H1 (cell line): ENCODE data around the gene AKR1C3. TPM values are rescaled to one million over a fixed set of nuclear protein-coding genes. Genes with fewer than 3 reads are reported as not detected.
A peak's percentile ranks its signal among the peaks of the same experiment; 100 is the strongest.

Experiments
- CTCF ChIA-PET: fragments of 300-600 bp; sonication (Branson Sonifier 250); formaldehyde crosslinking; loops from one replicate; lab custom pipeline; 2021; ENCODE audit not compliant: partially characterized antibody; lab: Charles Lee
- POLR2A ChIA-PET: fragments of 300-600 bp; sonication (Branson Sonifier 250); formaldehyde crosslinking; loops from one replicate; lab custom pipeline; 2021; ENCODE audit warnings: inconsistent platforms; ENCODE audit not compliant: partially characterized antibody; lab: Charles Lee
- DNase-seq, 2 experiments: peaks; one replicate each; pipeline versions ENCODE4 v3.0.0 to v3.0.0-alpha.2; 2010 to 2022; ENCODE audit warnings: low spot score in 2 of 2, low read depth in 1 of 2, mixed read lengths in 1 of 2
- FAIRE-seq: peaks from 2 replicates; lab custom pipeline; 2011; peaks lifted over from hg19 to GRCh38; lab: Jason Lieb, UNC
- H2AFZ ChIP-seq: 2 replicates; pipeline ENCODE4 v1.8.1; 2012; ENCODE audit warnings: low read length, inconsistent platforms
- H2AK5ac ChIP-seq: 2 replicates; pipeline ENCODE4 v1.6.1; 2013; ENCODE audit warnings: low read depth, low read length
- H2BK120ac ChIP-seq: replicated peaks from 2 replicates; pipeline ENCODE3; 2013; ENCODE audit warnings: low read depth, low read length, inconsistent platforms
- H2BK12ac ChIP-seq: 2 replicates; pipeline ENCODE4 v1.6.1; 2013; ENCODE audit warnings: low read depth, low read length
- H2BK15ac ChIP-seq: 2 replicates; pipeline ENCODE4 v1.6.1; 2013; ENCODE audit warnings: low read length
- H2BK20ac ChIP-seq: 2 replicates; pipeline ENCODE4 v1.6.1; 2013; ENCODE audit warnings: low read length
- H2BK5ac ChIP-seq: 2 replicates; pipeline ENCODE4 v1.6.1; 2013; ENCODE audit warnings: low read depth, low read length
- H3K14ac ChIP-seq: 2 replicates; pipeline ENCODE4 v1.6.1; 2013; ENCODE audit warnings: inconsistent platforms; ENCODE audit not compliant: insufficient read length
- H3K18ac ChIP-seq: 2 replicates; pipeline ENCODE4 v1.6.1; 2013; ENCODE audit warnings: low read length; ENCODE audit errors: extremely low read depth
- H3K23ac ChIP-seq: 2 replicates; pipeline ENCODE4 v1.6.1; 2013; ENCODE audit warnings: inconsistent platforms; ENCODE audit not compliant: insufficient read length
- H3K23me2 ChIP-seq: 2 replicates; pipeline ENCODE4 v1.6.1; 2013; ENCODE audit warnings: low read depth, low read length
- H3K27ac ChIP-seq: 2 replicates; pipeline ENCODE4 v1.6.1; 2011; ENCODE audit warnings: low read depth, low read length, inconsistent platforms
- H3K27me3 ChIP-seq, 4 experiments: replicated peaks in 1 of 4; 1 replicate in 1 of 4; 2 replicates in 3 of 4; pipeline versions ENCODE4 v1.6.1 to v1.8.1; 2011 to 2013; ENCODE audit warnings: low read length in 3 of 4, mild to moderate bottlenecking in 3 of 4, inconsistent platforms in 2 of 4, mixed read lengths in 2 of 4, moderate library complexity in 1 of 4; ENCODE audit not compliant: control insufficient read depth in 3 of 4, insufficient read depth in 3 of 4; ENCODE audit errors: extremely low read depth in 1 of 4
- H3K36me3 ChIP-seq, 4 experiments: 2 replicates each; pipeline versions ENCODE4 v1.6.1 to v1.8.1; 2011 to 2013; ENCODE audit warnings: mild to moderate bottlenecking in 4 of 4, low read length in 3 of 4, moderate library complexity in 2 of 4, control low read depth in 1 of 4, inconsistent platforms in 1 of 4; ENCODE audit not compliant: insufficient read depth in 4 of 4, control insufficient read depth in 2 of 4
- H3K4ac ChIP-seq: replicated peaks from 2 replicates; pipeline ENCODE3; 2013; ENCODE audit warnings: low read length, low read depth, mixed read lengths, inconsistent platforms; ENCODE audit not compliant: insufficient read length
- H3K4me1 ChIP-seq, 4 experiments: replicated peaks in 1 of 4; 1 replicate in 1 of 4; 2 replicates in 3 of 4; pipeline versions ENCODE4 v1.6.1 to v1.8.1; 2011 to 2013; ENCODE audit warnings: low read length in 3 of 4, inconsistent platforms in 2 of 4, mixed read lengths in 1 of 4; ENCODE audit not compliant: insufficient read depth in 4 of 4, control insufficient read depth in 3 of 4
- H3K4me2 ChIP-seq, 2 experiments: 2 replicates each; pipeline versions ENCODE4 v1.6.1 to v1.8.1; 2011 to 2013; ENCODE audit warnings: low read depth in 2 of 2, low read length in 2 of 2, control low read depth in 1 of 2, inconsistent platforms in 1 of 2, mild to moderate bottlenecking in 1 of 2; ENCODE audit not compliant: insufficient read depth in 1 of 2
- H3K4me3 ChIP-seq, 4 experiments: fragments of 200-600, 300-600 bp in 1 of 4; sonication (generic), shearing (Covaris generic), sonication (Bioruptor Twin) in 1 of 4; 2 replicates each; pipeline versions ENCODE4 v1.5.1 to v1.8.1; 2011 to 2016; ENCODE audit warnings: low read length in 4 of 4, low read depth in 3 of 4, control low read depth in 2 of 4, inconsistent platforms in 2 of 4, mild to moderate bottlenecking in 2 of 4, mixed read lengths in 1 of 4, moderate library complexity in 1 of 4; ENCODE audit not compliant: insufficient read depth in 2 of 4; ENCODE audit errors: extremely low read depth in 1 of 4
- H3K56ac ChIP-seq: replicated peaks from 2 replicates; pipeline ENCODE3; 2013; ENCODE audit warnings: low read depth, mild to moderate bottlenecking, mixed read lengths, low read length, inconsistent platforms; ENCODE audit not compliant: insufficient read length
- H3K79me1 ChIP-seq: 2 replicates; pipeline ENCODE4 v1.6.1; 2013; ENCODE audit warnings: low read depth, low read length, control low read depth
- H3K79me2 ChIP-seq, 2 experiments: 2 replicates each; pipeline versions ENCODE4 v1.6.1 to v1.8.1; 2012 to 2013; ENCODE audit warnings: low read length in 2 of 2, mild to moderate bottlenecking in 2 of 2, inconsistent platforms in 1 of 2; ENCODE audit not compliant: insufficient read depth in 2 of 2, control insufficient read depth in 1 of 2
- H3K9ac ChIP-seq, 4 experiments: replicated peaks in 1 of 4; 1 replicate in 1 of 4; 2 replicates in 3 of 4; pipeline versions ENCODE4 v1.6.1 to v1.8.1; 2011 to 2013; ENCODE audit warnings: low read depth in 3 of 4, low read length in 3 of 4, control low read depth in 2 of 4, mild to moderate bottlenecking in 2 of 4, moderate library complexity in 2 of 4, inconsistent platforms in 1 of 4; ENCODE audit errors: extremely low read depth in 1 of 4
- H3K9me3 ChIP-seq, 2 experiments: 2 replicates each; pipeline versions ENCODE4 v1.6.1 to v1.8.1; 2012 to 2013; ENCODE audit warnings: mild to moderate bottlenecking in 2 of 2, moderate library complexity in 2 of 2, control low read depth in 1 of 2, inconsistent platforms in 1 of 2, low read depth in 1 of 2, low read length in 1 of 2, mixed read lengths in 1 of 2; ENCODE audit not compliant: insufficient read depth in 2 of 2
- H4K20me1 ChIP-seq, 2 experiments: replicated peaks in 1 of 2; 2 replicates each; pipeline versions ENCODE3 to v1.8.1; 2011 to 2013; ENCODE audit warnings: inconsistent platforms in 2 of 2, low read length in 2 of 2, mild to moderate bottlenecking in 1 of 2; ENCODE audit not compliant: insufficient read depth in 2 of 2, control insufficient read depth in 1 of 2
- H4K5ac ChIP-seq: 2 replicates; pipeline ENCODE4 v1.6.1; 2013; ENCODE audit warnings: low read length, low read depth, mixed read lengths, inconsistent platforms; ENCODE audit not compliant: insufficient read length
- H4K8ac ChIP-seq: 2 replicates; pipeline ENCODE4 v1.8.0; 2013; ENCODE audit warnings: mild to moderate bottlenecking, moderate library complexity, low read length, inconsistent platforms; ENCODE audit not compliant: insufficient read depth; ENCODE audit errors: extremely low read depth
- H4K91ac ChIP-seq: replicated peaks from 2 replicates; pipeline ENCODE3; 2013; ENCODE audit warnings: low read length, mixed read lengths, inconsistent platforms; ENCODE audit not compliant: insufficient read length
- ATF3 ChIP-seq: IDR thresholded peaks from 2 replicates; pipeline ENCODE4 v1.6.1; 2011; ENCODE audit warnings: low read depth, mild to moderate bottlenecking, low read length; ENCODE audit not compliant: insufficient read depth
- HDAC6 ChIP-seq: IDR thresholded peaks from one replicate; pipeline ENCODE4 v1.7.1; 2012; ENCODE audit warnings: low read depth, mild to moderate bottlenecking, inconsistent platforms, low read length, moderate library complexity
- NRF1 ChIP-seq: IDR thresholded peaks from 2 replicates; pipeline ENCODE4 v1.6.1; 2011; ENCODE audit warnings: mild to moderate bottlenecking, low read depth, low read length, improper control_type of control experiment
- RAD21 ChIP-seq, 2 experiments: IDR thresholded peaks in 1 of 2; conservative IDR thresholded peaks in 1 of 2; 2 replicates each; pipeline ENCODE4 v1.6.1; 2011; ENCODE audit warnings: low read depth in 2 of 2, low read length in 2 of 2, improper control_type of control experiment in 1 of 2, inconsistent platforms in 1 of 2, mild to moderate bottlenecking in 1 of 2, moderate library complexity in 1 of 2
- TAF1 ChIP-seq: IDR thresholded peaks from 2 replicates; pipeline ENCODE4 v1.6.1; 2011; ENCODE audit warnings: mild to moderate bottlenecking, low read depth, low read length
- WGBS, 2 experiments: shearing (Covaris generic) in 1 of 2; methylation state at CpG; one replicate each; pipeline versions ENCODE4 v1.1.6 to v1.1.7; 2013 to 2015; ENCODE audit warnings: low lambda C conversion rate in 2 of 2, mixed read lengths in 2 of 2, inconsistent platforms in 1 of 2, low coverage in 1 of 2, missing lambda C conversion rate in 1 of 2; ENCODE audit not compliant: insufficient replicate concordance in 2 of 2, insufficient coverage in 1 of 2, insufficient read length in 1 of 2; ENCODE audit errors: extremely low coverage in 1 of 2, missing lambda C conversion rate in 1 of 2; 5-methylcytosine and 5-hydroxymethylcytosine counted together
- polyA plus RNA-seq, 7 experiments: library from polyadenylated mRNA; depleted of rRNA in 3 of 7; stranded (reverse) in 5 of 7; unstranded in 2 of 7; fragments of >200 nt in 5 of 7; fragments of 200-250 nt in 2 of 7; gene quantifications; 1 replicate in 5 of 7; 2 replicates in 1 of 7; 4 replicates in 1 of 7; pipeline versions ENCODE4 v1.2.1 to v1.2.3, GENCODE V29; 2011 to 2013; ENCODE audit warnings: missing spikeins in 2 of 7, mixed read lengths in 2 of 7
- total RNA-seq: library from RNA; stranded (reverse); fragmentation: NEBNext Ultra II Directional; extraction: Animal tissue kit (Norgen Biotek cat#: 25700); gene quantifications from 2 replicates; pipeline ENCODE4 v1.2.1, GENCODE V29; 2021
- TF ChIP-seq, protein P1 (sequence below), 3 experiments: IDR thresholded peaks; 1 replicate in 2 of 3; 2 replicates in 1 of 3; pipeline versions ENCODE4 v1.5.1 to v1.6.1; 2011; ENCODE audit warnings: low read length in 3 of 3, mild to moderate bottlenecking in 3 of 3, inconsistent platforms in 2 of 3, low read depth in 1 of 3, moderate library complexity in 1 of 3; ENCODE audit not compliant: insufficient read depth in 1 of 3; ENCODE audit errors: control extremely low read depth in 1 of 3

The AKR1C3 gene
- total and polyA plus RNA-seq, 2 of the 8 experiments (the other 6 are each of a cell fraction or from before 2014, with no cell fraction given), result 4.6 to 6.9 TPM

GRCh38 chr10:5089865-5090264, 4.3 kb upstream of the AKR1C3 start:
- POLR2A ChIA-PET, result no interaction called here
- H2BK20ac ChIP-seq, result no peak overlapping the region
- no peak overlapping the region for H3K18ac ChIP-seq
- no peaks in the 10 kb centered on the region for H3K9me3 ChIP-seq
- H3K27ac ChIP-seq, result no peak overlapping the region
- no peak overlapping the region for H3K56ac ChIP-seq
- H3K79me2 ChIP-seq, result no peaks in the 10 kb centered on the region
- H4K8ac ChIP-seq, result no peak overlapping the region
- no peak overlapping the region for H2BK15ac ChIP-seq
- H3K14ac ChIP-seq, result no peak overlapping the region
- H3K9ac ChIP-seq, result no peak overlapping the region
- no peak for TF ChIP-seq TAF1
- no peak for TF ChIP-seq NRF1
- no peak for TF ChIP-seq ATF3
- TF ChIP-seq, protein P1, sequence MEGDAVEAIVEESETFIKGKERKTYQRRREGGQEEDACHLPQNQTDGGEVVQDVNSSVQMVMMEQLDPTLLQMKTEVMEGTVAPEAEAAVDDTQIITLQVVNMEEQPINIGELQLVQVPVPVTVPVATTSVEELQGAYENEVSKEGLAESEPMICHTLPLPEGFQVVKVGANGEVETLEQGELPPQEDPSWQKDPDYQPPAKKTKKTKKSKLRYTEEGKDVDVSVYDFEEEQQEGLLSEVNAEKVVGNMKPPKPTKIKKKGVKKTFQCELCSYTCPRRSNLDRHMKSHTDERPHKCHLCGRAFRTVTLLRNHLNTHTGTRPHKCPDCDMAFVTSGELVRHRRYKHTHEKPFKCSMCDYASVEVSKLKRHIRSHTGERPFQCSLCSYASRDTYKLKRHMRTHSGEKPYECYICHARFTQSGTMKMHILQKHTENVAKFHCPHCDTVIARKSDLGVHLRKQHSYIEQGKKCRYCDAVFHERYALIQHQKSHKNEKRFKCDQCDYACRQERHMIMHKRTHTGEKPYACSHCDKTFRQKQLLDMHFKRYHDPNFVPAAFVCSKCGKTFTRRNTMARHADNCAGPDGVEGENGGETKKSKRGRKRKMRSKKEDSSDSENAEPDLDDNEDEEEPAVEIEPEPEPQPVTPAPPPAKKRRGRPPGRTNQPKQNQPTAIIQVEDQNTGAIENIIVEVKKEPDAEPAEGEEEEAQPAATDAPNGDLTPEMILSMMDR (IDR thresholded peaks at IDR 0.05; ENCODE audit: control extremely low read depth in 1 of 3, insufficient read depth in 1 of 3, low read depth in 1 of 3, low read length in 3 of 3), result peak in 2 of 3 experiments; percentile 75 to 76; a peak in 3 of 4 replicates
- peak; percentile 69 to 77 for TF ChIP-seq RAD21 (IDR thresholded peaks at IDR 0.05 in 1 of 2, conservative IDR thresholded peaks at IDR 0.05 in 1 of 2; ENCODE audit: low read depth in 2 of 2, low read length in 2 of 2)
- TF ChIP-seq HDAC6, result no peak
- TF ChIP-seq, all 59 proteins: peak for 2
- Histone ChIP-seq H3K79me1 (no peaks in the 10 kb centered on the region), H4K5ac (no peak overlapping the region), H3K4me2 (no peak overlapping the region), H3K36me3 (no peaks in the 10 kb centered on the region), H3K23me2 (no peaks in the 10 kb centered on the region), H4K91ac (no peak overlapping the region), H2BK5ac (no peak overlapping the region), H4K20me1 (no peaks in the 10 kb centered on the region), H2AFZ (peak overlapping the region; percentile 76; the same call in 1 of the 2 replicates), H2BK12ac (no peak overlapping the region), H2BK120ac (no peak overlapping the region), H3K4me1 (peaks cover 0 to 6% (median 1%) of the 10 kb centered on the region in 4 experiments; a peak in 3 of 7 replicates), H3K4ac (no peak overlapping the region), H2AK5ac (no peak overlapping the region), H3K23ac (no peak overlapping the region), H3K4me3 (no peak overlapping the region), H3K27me3 (no peaks in the 10 kb centered on the region)
- whole genome bisulfite sequencing, 2 experiments, result 70% methylated on average over 4 of the region's 4 CpGs; no CpG with 5 or more reads in 1 of the 2 experiments
- CTCF ChIA-PET, result interaction anchor here (0.7 to 3.2 kb wide), 22 partner anchors 9 to 529 kb away, joined by 3 to 28 read pairs (median 4); no protein-coding TSS in a partner anchor
- no peak for DNase-seq
- peak; percentile 78 for FAIRE-seq
